T-cell (primary cell): ENCODE data around the gene RAB40B. TPM values are rescaled to one million over a fixed set of nuclear protein-coding genes. Genes with fewer than 3 reads are reported as not detected.

ENCODE experiments used
- ATAC-seq, 4 experiments: fragments of 200-7000 bp in 3 of 4; fragments of 150-1000 bp in 1 of 4; cut with Tn5 transposase; replicated peaks in 1 of 4; 1 replicate in 3 of 4; 2 replicates in 1 of 4; pipeline ENCODE4 v1.10.0; 2021; ENCODE audit warnings: moderate library complexity in 3 of 4, mild to moderate bottlenecking in 2 of 4, moderate number of reproducible peaks in 1 of 4
- CTCF ChIA-PET, 2 donors: fragments of 300-600 bp; sonication (Branson Sonifier 250); formaldehyde crosslinking; loops; one replicate each; lab custom pipeline; 2022; ENCODE audit warnings: antibody characterized with exemption in 2 of 2; lab: Charles Lee
- POLR2A ChIA-PET, 2 donors: fragments of 300-600 bp; sonication (Branson Sonifier 250); formaldehyde crosslinking; loops; one replicate each; lab custom pipeline; 2022; ENCODE audit warnings: antibody characterized with exemption in 2 of 2; lab: Charles Lee
- DNase-seq, 35 experiments: peaks; one replicate each; pipeline versions ENCODE4 v3.0.0 to v3.0.0-alpha.2; 2013 to 2023
- H3K27ac ChIP-seq: one replicate; pipeline ENCODE4 v1.5.1; 2013; ENCODE audit warnings: low read length
- H3K27me3 ChIP-seq, 2 experiments: replicated peaks in 1 of 2; 1 replicate in 1 of 2; 2 replicates in 1 of 2; pipeline versions ENCODE4 v1.6.1 to v1.7.0; 2013; ENCODE audit warnings: low read length in 1 of 2, mixed read lengths in 1 of 2; ENCODE audit not compliant: control insufficient read depth in 2 of 2, insufficient read depth in 2 of 2; ENCODE audit errors: extremely low read depth in 1 of 2
- H3K36me3 ChIP-seq, 2 donors: 1 replicate in 1 of 2; 2 replicates in 1 of 2; pipeline versions ENCODE4 v1.6.1 to v1.7.0; 2013; ENCODE audit warnings: low read length in 1 of 2; ENCODE audit not compliant: control insufficient read depth in 2 of 2, insufficient read depth in 1 of 2; ENCODE audit errors: extremely low read depth in 1 of 2
- H3K4me1 ChIP-seq, 2 experiments: 1 replicate in 1 of 2; 2 replicates in 1 of 2; pipeline versions ENCODE4 v1.6.1 to v1.7.0; 2013; ENCODE audit warnings: low read length in 2 of 2, mixed read lengths in 1 of 2; ENCODE audit not compliant: insufficient read depth in 2 of 2, control insufficient read depth in 1 of 2; ENCODE audit errors: extremely low read depth in 1 of 2
- H3K4me3 ChIP-seq, 2 donors: 1 replicate in 1 of 2; 2 replicates in 1 of 2; pipeline versions ENCODE4 v1.5.1 to v1.7.0; 2013; ENCODE audit warnings: mild to moderate bottlenecking in 2 of 2, low read length in 1 of 2, moderate library complexity in 1 of 2; ENCODE audit not compliant: control insufficient read depth in 1 of 2; ENCODE audit errors: extremely low read depth in 1 of 2
- H3K9me3 ChIP-seq: 2 replicates; pipeline ENCODE4 v1.7.0; 2013
- H3K27ac Mint-ChIP-seq, 2 donors: one replicate each; pipeline ENCODE4 v1.8.0; 2020 to 2021; ENCODE audit warnings: mild to moderate bottlenecking in 2 of 2, mixed read lengths in 2 of 2
- H3K27me3 Mint-ChIP-seq, 2 donors: one replicate each; pipeline ENCODE4 v1.8.0; 2021 to 2022; ENCODE audit warnings: mixed read lengths in 2 of 2
- H3K36me3 Mint-ChIP-seq: one replicate; pipeline ENCODE4 v1.8.0; 2021; ENCODE audit warnings: mixed read lengths
- H3K4me1 Mint-ChIP-seq, 3 donors: one replicate each; pipeline ENCODE4 v1.8.0; 2020 to 2022; ENCODE audit warnings: mixed read lengths in 3 of 3, mild to moderate bottlenecking in 1 of 3
- H3K4me3 Mint-ChIP-seq, 3 donors: one replicate each; pipeline ENCODE4 v1.8.0; 2020 to 2022; ENCODE audit warnings: mild to moderate bottlenecking in 3 of 3, mixed read lengths in 3 of 3, moderate library complexity in 3 of 3
- H3K9me3 Mint-ChIP-seq, 3 donors: one replicate each; pipeline ENCODE4 v1.8.0; 2020 to 2022; ENCODE audit warnings: mixed read lengths in 3 of 3
- WGBS: methylation state at CpG from one replicate; pipeline ENCODE4 v1.1.5; 2013; ENCODE audit warnings: missing lambda C conversion rate; ENCODE audit not compliant: insufficient coverage; 5-methylcytosine and 5-hydroxymethylcytosine counted together
- total RNA-seq, 35 experiments: library from RNA in 6 of 35; stranded (reverse) in 6 of 35; fragments of 120-200 nt in 1 of 35; gene quantifications; one replicate each; pipeline versions ENCODE4 v1.2.1 to v1.2.4 and lab custom pipeline; 2013 to 2026

RAB40B gene
- total RNA-seq, 5 donors from 2014 or later (not counting 1 experiment from before 2014, with no cell fraction given) = 4.4 to 8.7 (median 7.1) TPM

- Histone ChIP-seq H3K4me3 (peak within 1 kb of the TSS; percentile 63 to 90), H3K27ac (peak within 1 kb of the TSS; percentile 16), H3K4me1 (peaks cover 6 to 24% of the 10 kb centered on the region in 2 experiments), H3K36me3 (peaks cover 0 to 21% of the 10 kb centered on the region in 2 donors), H3K9me3 (no peaks in the 10 kb centered on the region), H3K27me3 (no peaks in the 10 kb centered on the region)
- Mint-ChIP-seq H3K27ac (peak within 1 kb of the TSS; percentile 65 to 91), H3K4me3 (peak within 1 kb of the TSS; percentile 89 to 93 (median 93)), H3K4me1 (peaks cover 19 to 25% (median 22%) of the 10 kb centered on the region in 3 donors), H3K9me3 (no peaks in the 10 kb centered on the region), H3K27me3 (no peaks in the 10 kb centered on the region), H3K36me3 (no peaks in the 10 kb centered on the region)
- CTCF ChIA-PET = interaction anchor here in 1 of 2 donors (0.6 to 0.7 kb wide), 2 partner anchors 62 to 1472 kb away, joined by 3 read pairs; no protein-coding TSS in a partner anchor
- DNase-seq (peak; percentile 69 to 97 (median 89)), ATAC-seq (peak; percentile 91 to 94 (median 94))
- WGBS = under 1% methylated on average over 55 of the region's 75 CpGs
- POLR2A ChIA-PET = interaction anchor here (0.5 to 0.6 kb wide), 2 partner anchors 18 to 162 kb away, joined by 3 to 4 read pairs; partner anchors contain the start of gene RAB40B (in 1 of the 2)
These were observed 17.9 kb upstream of the RAB40B start, which contains the start of gene FN3KRP for GRCh38 chr17:82716203-82717010. Gene FN3KRP, plus strand, starts transcription at chr17:82716706. Its CDS starts 50 bp downstream, at chr17:82716756.

DNA sequence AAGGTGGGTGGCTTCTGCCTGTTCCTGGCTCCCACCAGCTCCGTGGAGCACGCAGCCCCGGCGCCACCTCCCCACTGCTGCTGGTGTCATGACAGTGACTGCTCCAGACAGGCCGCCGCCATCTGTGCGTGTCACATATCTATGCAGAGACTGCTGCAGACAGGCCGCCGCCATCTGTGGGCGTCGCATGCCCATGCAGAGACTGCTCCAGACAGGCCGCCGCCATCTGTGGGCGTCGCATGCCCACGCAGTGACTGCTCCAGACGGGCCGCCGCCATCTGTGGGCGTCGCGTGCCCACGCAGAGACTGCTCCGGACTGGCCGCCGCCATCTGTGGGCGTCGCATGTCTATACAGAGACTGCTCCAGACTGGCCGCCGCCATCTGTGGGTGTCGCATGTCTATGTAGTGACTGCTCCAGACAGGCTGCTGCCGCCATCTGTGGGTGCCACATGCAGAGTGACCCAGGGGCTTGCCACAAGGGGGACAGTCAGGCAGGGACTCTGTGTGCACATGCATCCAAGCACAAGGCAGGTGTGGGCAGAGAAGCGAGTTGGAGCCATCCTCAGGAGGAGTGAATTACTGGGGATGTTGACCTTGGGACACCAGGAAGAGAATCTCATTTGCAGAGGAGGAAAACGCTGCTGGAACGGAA is 14.7 kb upstream of the RAB40B start:
- H3K9me3 Mint-ChIP-seq = no peaks in the 10 kb centered on the region
- 89% methylated on average over 34 of the region's 35 CpGs for WGBS
- H3K27me3 ChIP-seq = peaks cover 0 to 17% of the 10 kb centered on the region in 2 experiments
- H3K27ac ChIP-seq = no peak overlapping the region
- CTCF ChIA-PET = no interaction called here
- DNase-seq = no peak
- H3K4me1 Mint-ChIP-seq = peaks cover 16 to 19% (median 18%) of the 10 kb centered on the region in 3 donors
- H3K4me1 ChIP-seq = peaks cover 6 to 22% of the 10 kb centered on the region in 2 experiments
- no peaks in the 10 kb centered on the region for H3K36me3 Mint-ChIP-seq
- no peaks in the 10 kb centered on the region for H3K36me3 ChIP-seq
- H3K27ac Mint-ChIP-seq = no peak overlapping the region
- H3K4me3 Mint-ChIP-seq = no peak overlapping the region
- no peaks in the 10 kb centered on the region for H3K9me3 ChIP-seq
- POLR2A ChIA-PET = no interaction called here
- ATAC-seq = no peak
- no peak overlapping the region for H3K4me3 ChIP-seq
- no peaks in the 10 kb centered on the region for H3K27me3 Mint-ChIP-seq

DNA sequence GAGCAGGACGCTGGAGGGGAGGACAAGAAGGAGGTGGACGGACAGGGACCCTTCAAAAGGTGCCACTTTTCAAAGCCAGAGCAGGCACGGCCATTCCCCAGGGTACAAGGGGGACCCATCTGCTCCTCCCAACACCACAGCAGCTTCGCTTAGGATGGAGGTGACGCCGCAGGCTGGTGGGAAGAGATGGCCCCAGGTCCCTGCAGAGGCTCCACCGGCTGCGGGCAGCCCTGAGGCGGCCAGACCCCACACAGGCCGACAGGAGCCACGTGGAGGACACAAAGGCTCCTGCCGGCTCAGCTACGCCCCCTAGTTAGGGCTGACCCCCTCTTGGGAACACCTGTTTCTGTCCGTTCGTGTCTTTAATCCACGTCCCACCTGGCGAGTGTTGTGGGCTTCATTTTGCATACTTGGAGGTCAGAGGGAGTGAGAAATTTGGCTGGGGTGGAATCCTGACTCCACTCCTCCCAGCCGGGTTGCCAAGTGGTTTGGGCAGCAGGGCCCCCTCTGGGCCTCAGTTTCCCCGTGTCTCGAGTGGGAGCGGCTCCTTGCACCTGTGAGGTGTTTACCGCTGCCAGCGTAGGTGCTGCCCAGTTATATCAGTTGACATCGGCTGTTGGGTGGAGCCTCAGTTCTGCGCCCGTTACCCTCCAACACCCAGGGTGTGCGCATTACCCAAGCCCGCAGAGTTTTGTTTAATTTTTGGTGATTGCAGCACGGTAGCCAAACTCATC is 12.2 kb upstream of the RAB40B start:
- Mint-ChIP-seq H3K27ac (no peak overlapping the region), H3K4me1 (peaks cover 1 to 5% (median 2%) of the 10 kb centered on the region in 3 donors), H3K36me3 (no peaks in the 10 kb centered on the region), H3K4me3 (no peak overlapping the region), H3K27me3 (no peaks in the 10 kb centered on the region), H3K9me3 (no peaks in the 10 kb centered on the region)
- Histone ChIP-seq H3K4me1 (peaks cover 1 to 2% of the 10 kb centered on the region in 2 experiments), H3K27me3 (peaks cover 0 to 21% of the 10 kb centered on the region in 2 experiments), H3K9me3 (no peaks in the 10 kb centered on the region), H3K4me3 (no peak overlapping the region), H3K36me3 (no peaks in the 10 kb centered on the region), H3K27ac (no peak overlapping the region)
- CTCF ChIA-PET = no interaction called here
- POLR2A ChIA-PET = no interaction called here
- WGBS = 80% methylated on average over 19 of the region's 29 CpGs
- ATAC-seq (no peak), DNase-seq (no peak)

DNA sequence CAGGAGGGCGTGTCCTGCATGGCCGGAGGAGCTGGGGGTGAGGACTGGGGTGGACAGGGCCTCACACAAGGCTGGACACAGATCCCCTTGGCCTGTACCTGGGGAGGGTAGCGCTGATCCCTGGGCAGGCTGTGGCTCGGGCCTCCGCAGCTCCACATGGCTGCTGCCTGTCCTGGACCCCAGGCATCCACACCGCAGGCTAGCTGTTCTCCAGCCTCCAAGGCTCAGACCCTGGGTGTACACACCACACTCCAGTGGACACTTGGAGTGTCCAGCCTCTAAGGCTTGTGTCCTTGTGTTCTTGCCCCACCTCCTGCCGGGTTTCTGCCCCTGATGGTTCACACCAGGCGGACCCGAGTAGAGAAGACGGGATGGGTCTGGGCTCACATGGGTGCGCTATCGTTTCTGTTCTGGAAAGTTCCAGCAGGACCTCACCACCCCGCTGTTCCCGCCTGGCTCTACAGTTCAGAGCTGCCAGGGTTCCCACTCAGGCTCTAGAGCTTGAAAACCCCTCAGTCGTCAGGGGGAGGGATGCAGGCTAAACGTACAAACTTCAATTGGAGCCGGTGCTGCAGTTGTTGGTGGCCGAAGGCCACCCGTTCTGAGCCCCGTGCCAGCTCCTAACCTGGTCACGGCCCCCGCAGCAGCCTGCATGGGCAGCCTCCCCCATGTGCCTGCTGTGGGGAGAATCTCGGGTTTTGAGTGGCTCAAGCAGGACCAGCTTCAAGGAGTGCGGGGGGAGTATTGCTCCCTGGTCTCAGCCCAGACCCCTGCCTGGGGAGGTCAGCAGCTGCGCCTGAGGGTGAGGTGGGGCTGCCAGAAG is 11.4 kb upstream of the RAB40B start:
- Mint-ChIP-seq H3K4me1 (peaks cover 0 to 4% (median 0%) of the 10 kb centered on the region in 3 donors), H3K27me3 (no peaks in the 10 kb centered on the region), H3K27ac (no peak overlapping the region), H3K9me3 (no peaks in the 10 kb centered on the region), H3K36me3 (no peaks in the 10 kb centered on the region), H3K4me3 (no peak overlapping the region)
- Histone ChIP-seq H3K4me1 (no peaks in the 10 kb centered on the region), H3K9me3 (no peaks in the 10 kb centered on the region), H3K4me3 (no peak overlapping the region), H3K27me3 (peaks cover 0 to 28% of the 10 kb centered on the region in 2 experiments), H3K36me3 (no peaks in the 10 kb centered on the region), H3K27ac (no peak overlapping the region)
- WGBS = 93% methylated on average over 25 of the region's 25 CpGs
- POLR2A ChIA-PET = no interaction called here
- no peak for DNase-seq
- CTCF ChIA-PET = no interaction called here
- ATAC-seq = no peak

DNA sequence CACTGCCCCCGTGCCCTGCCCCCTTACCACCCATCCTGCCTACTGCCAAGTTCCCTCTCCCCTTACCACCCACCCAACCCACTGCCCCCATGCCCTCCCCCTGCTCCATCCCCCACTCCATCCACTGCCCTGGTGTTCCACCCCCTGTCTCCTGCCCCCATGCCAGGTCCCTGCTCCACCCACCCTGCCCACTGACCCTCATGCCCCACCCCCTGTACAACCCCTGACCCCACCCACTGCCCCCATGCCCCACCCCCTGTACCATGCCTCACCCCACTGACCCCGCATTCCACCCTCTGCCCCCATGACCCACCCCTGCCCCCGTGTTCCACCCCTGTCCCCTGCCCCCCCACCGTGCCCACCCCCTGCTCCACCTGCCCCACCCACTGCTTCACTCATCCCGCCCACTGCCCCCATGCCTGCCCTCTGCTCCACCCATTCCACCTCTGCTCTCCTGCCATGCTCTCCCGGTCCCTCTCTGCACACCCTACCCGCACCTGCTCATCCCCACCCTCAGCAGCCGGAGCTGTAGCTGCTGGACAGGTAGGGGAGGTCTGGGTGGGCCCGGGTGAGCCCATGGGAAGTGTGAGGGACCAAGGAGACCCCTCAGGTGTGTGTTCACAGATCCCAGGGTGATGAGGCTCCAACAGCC is 10.7 kb upstream of the RAB40B start:
- Histone ChIP-seq H3K9me3 (no peaks in the 10 kb centered on the region), H3K4me1 (no peaks in the 10 kb centered on the region), H3K27me3 (peaks cover 0 to 35% of the 10 kb centered on the region in 2 experiments), H3K36me3 (no peaks in the 10 kb centered on the region), H3K27ac (no peak overlapping the region), H3K4me3 (no peak overlapping the region)
- Mint-ChIP-seq H3K4me1 (peaks cover 0 to 4% (median 0%) of the 10 kb centered on the region in 3 donors), H3K9me3 (no peaks in the 10 kb centered on the region), H3K27me3 (no peaks in the 10 kb centered on the region), H3K36me3 (no peaks in the 10 kb centered on the region), H3K4me3 (no peak overlapping the region), H3K27ac (no peak overlapping the region)
- CTCF ChIA-PET = no interaction called here
- ATAC-seq = no peak
- POLR2A ChIA-PET = no interaction called here
- 80% methylated on average over 2 of the region's 9 CpGs for WGBS
- DNase-seq = no peak
